ENCODE measurements around the gene COL6A2.

COL6A2 gene

GRCh38 chr21:46097336-46098293 lies at the start of gene COL6A2:
COL6A2 (plus strand) TSS chr21:46098112.
- peak within 1 kb of the TSS; percentile 32 to 96 (median 89) for H3K27ac ChIP-seq
- H3K4me3 ChIP-seq = peak within 1 kb of the TSS; percentile 40 to 73 (median 62)

GRCh38 chr21:46048926-46049889 lies 48.7 kb upstream of the COL6A2 start:
- H3K27ac ChIP-seq = peak overlapping the region in 20 of 21 experiments; percentile 21 to 91 (median 76)

GRCh38 chr21:46049890-46050667 lies 47.8 kb upstream of the COL6A2 start:
- H3K4me3 ChIP-seq = no peak overlapping the region
- H3K27ac ChIP-seq = peak overlapping the region in 20 of 21 experiments; percentile 21 to 91 (median 76)

More at GRCh38 chr21:46048926-46049889, 48.7 kb upstream of the COL6A2 start:
- no peak overlapping the region for H3K4me3 ChIP-seq

- peak overlapping the region in 20 of 21 experiments; percentile 21 to 91 (median 76) for H3K27ac ChIP-seq
- no peak overlapping the region for H3K4me3 ChIP-seq
These were observed 47.1 kb upstream of the COL6A2 start for GRCh38 chr21:46050668-46051378.

- Histone ChIP-seq H3K27ac (peak overlapping the region in 19 of 21 experiments; percentile 21 to 91 (median 75)), H3K4me3 (no peak overlapping the region)
These were observed 46.5 kb upstream of the COL6A2 start for GRCh38 chr21:46051379-46051770.

- H3K27ac ChIP-seq = peak overlapping the region in 17 of 21 experiments; percentile 0 to 91 (median 73)
- H3K4me3 ChIP-seq = no peak overlapping the region
These were observed 45.9 kb upstream of the COL6A2 start for GRCh38 chr21:46051821-46052675.

- H3K4me3 ChIP-seq = no peak overlapping the region
These were observed 44.9 kb upstream of the COL6A2 start for GRCh38 chr21:46052703-46053651.

GRCh38 chr21:46054031-46054430 lies 43.9 kb upstream of the COL6A2 start:
- Histone ChIP-seq H3K4me3 (no peak overlapping the region), H3K27ac (peak overlapping the region in 15 of 21 experiments; percentile 26 to 91 (median 68))

More at GRCh38 chr21:46052703-46053651, 44.9 kb upstream of the COL6A2 start:
- H3K27ac ChIP-seq = peak overlapping the region in 20 of 21 experiments; percentile 6 to 91 (median 72)

GRCh38 chr21:46054451-46054881 lies 43.4 kb upstream of the COL6A2 start:
- no peak overlapping the region for H3K4me3 ChIP-seq
- peak overlapping the region in 16 of 21 experiments; percentile 26 to 91 (median 60) for H3K27ac ChIP-seq

GRCh38 chr21:46055863-46056281 lies 42.0 kb upstream of the COL6A2 start:
- Histone ChIP-seq H3K4me3 (no peak overlapping the region), H3K27ac (peak overlapping the region in 20 of 21 experiments; percentile 55 to 91 (median 80))

- Histone ChIP-seq H3K4me3 (no peak overlapping the region), H3K27ac (peak overlapping the region in 20 of 21 experiments; percentile 55 to 91 (median 80))
These were observed 41.4 kb upstream of the COL6A2 start for GRCh38 chr21:46056450-46056903.

GRCh38 chr21:46057111-46057709 lies 40.7 kb upstream of the COL6A2 start:
- Histone ChIP-seq H3K4me3 (no peak overlapping the region), H3K27ac (peak overlapping the region in 20 of 21 experiments; percentile 55 to 91 (median 79))

- peak overlapping the region in 17 of 21 experiments; percentile 57 to 91 (median 80) for H3K27ac ChIP-seq
- no peak overlapping the region for H3K4me3 ChIP-seq
These were observed 40.1 kb upstream of the COL6A2 start for GRCh38 chr21:46057710-46058241.

- H3K27ac ChIP-seq = peak overlapping the region in 7 of 21 experiments; percentile 17 to 91 (median 84)
These were observed 39.3 kb upstream of the COL6A2 start for GRCh38 chr21:46058431-46059145.

GRCh38 chr21:46059195-46059594 lies 38.7 kb upstream of the COL6A2 start:
- Histone ChIP-seq H3K4me3 (no peak overlapping the region), H3K27ac (peak overlapping the region in 7 of 21 experiments; percentile 15 to 87 (median 84))

More at GRCh38 chr21:46058431-46059145, 39.3 kb upstream of the COL6A2 start:
- no peak overlapping the region for H3K4me3 ChIP-seq

Data from skin epidermis (tissue), 12 donors.